Mammary epithelial cell (primary cell): ENCODE results near the gene AFF2.

Source experiments
- CTCF ChIP-seq, 2 donors: IDR thresholded peaks in 1 of 2; conservative IDR thresholded peaks in 1 of 2; 2 replicates each; pipeline ENCODE4 v1.5.1; 2011 to 2012; ENCODE audit warnings: inconsistent platforms in 2 of 2, low read length in 2 of 2, mild to moderate bottlenecking in 2 of 2, control low read depth in 1 of 2, low read depth in 1 of 2; ENCODE audit not compliant: insufficient read depth in 1 of 2; ENCODE audit errors: extremely low read depth in 1 of 2
- EZH2 ChIP-seq: IDR thresholded peaks from 2 replicates; pipeline ENCODE4 v1.6.1; 2012; ENCODE audit warnings: low read length, inconsistent platforms, borderline replicate concordance

GRCh38 chrX:149039057-149039456, 538.6 kb downstream of the AFF2 start:
- TF ChIP-seq EZH2 (no peak), CTCF (conservative IDR thresholded peaks at IDR 0.05 in 1 of 2, IDR thresholded peaks at IDR 0.05 in 1 of 2; ENCODE audit: extremely low read depth in 1 of 2, insufficient read depth in 1 of 2, low read depth in 1 of 2, low read length in 2 of 2) (no peak)
